GM23338 (cell line): Measurements from ENCODE around the gene B3GALNT2.

ENCODE experiments used
- CREB1 ChIP-seq: fragments of 250-450 bp; sonication (Bioruptor Pico); IDR thresholded peaks from 2 replicates; pipeline ENCODE4 v1.5.0; 2020; ENCODE audit warnings: low read depth, mild to moderate bottlenecking, moderate library complexity
- CTCF ChIP-seq, 2 experiments: fragments of 200-600 bp in 1 of 2; sonication (generic) in 1 of 2; conservative IDR thresholded peaks; 2 replicates each; pipeline versions ENCODE4 v1.5.1 to v1.6.1; 2016 to 2017; ENCODE audit warnings: antibody characterized with exemption in 2 of 2, low read depth in 2 of 2, mild to moderate bottlenecking in 2 of 2, moderate library complexity in 1 of 2
- ETS1 ChIP-seq: IDR thresholded peaks from 2 replicates; pipeline ENCODE4 v1.6.1; 2016; ENCODE audit warnings: antibody characterized with exemption
- EZH2 ChIP-seq: fragments of 200-600 bp; sonication (generic); IDR thresholded peaks from one replicate; pipeline ENCODE4 v1.8.0; 2017; ENCODE audit warnings: antibody characterized with exemption, mild to moderate bottlenecking, low read depth; ENCODE audit not compliant: unreplicated experiment
- JUNB ChIP-seq: IDR thresholded peaks from one replicate; pipeline ENCODE4 v1.6.1; 2016; ENCODE audit warnings: antibody characterized with exemption; ENCODE audit not compliant: unreplicated experiment
- NANOG ChIP-seq: IDR thresholded peaks from 2 replicates; pipeline ENCODE4 v1.6.1; 2016; ENCODE audit warnings: antibody characterized with exemption, borderline replicate concordance
- POLR2AphosphoS5 ChIP-seq: IDR thresholded peaks from 2 replicates; pipeline ENCODE4 v1.6.1; 2016; ENCODE audit warnings: antibody characterized with exemption, low read depth
- REST ChIP-seq: IDR thresholded peaks from one replicate; pipeline ENCODE4 v1.6.1; 2018; ENCODE audit warnings: antibody characterized with exemption; ENCODE audit not compliant: unreplicated experiment

- TF ChIP-seq JUNB = no peak
- TF ChIP-seq POLR2AphosphoS5 = no peak
- TF ChIP-seq CTCF (conservative IDR thresholded peaks at IDR 0.05; ENCODE audit: low read depth in 2 of 2) = no peak
- no peak for TF ChIP-seq EZH2
- no peak for TF ChIP-seq REST
- no peak for TF ChIP-seq ETS1
- TF ChIP-seq NANOG = no peak
- TF ChIP-seq CREB1 (CRISPR knock-in tag) = no peak
Observed at GRCh38 chr1:235515844-235516512, 11.7 kb upstream of the B3GALNT2 start.
